Measurements from ENCODE around the gene SLC24A4.
A peak's percentile ranks its signal among the peaks of the same experiment; 100 is the strongest.

The SLC24A4 gene

GRCh38 chr14:92507174-92507768 lies 184.3 kb downstream of the SLC24A4 start:
- DNase-seq = peak; percentile 61

GRCh38 chr14:92510972-92511371 lies 188.0 kb downstream of the SLC24A4 start:
- DNase-seq = no peak

GRCh38 chr14:92511453-92512238 lies 188.7 kb downstream of the SLC24A4 start:
- no peak for DNase-seq

- DNase-seq = no peak
Observed at GRCh38 chr14:92512807-92513203, 189.8 kb downstream of the SLC24A4 start.

GRCh38 chr14:92513204-92513965 lies 190.4 kb downstream of the SLC24A4 start, which contains the start of gene RIN3:
Gene RIN3, plus strand, starts transcription at chr14:92513781. Its CDS starts 152 bp downstream, at chr14:92513933.
- DNase-seq = peak; percentile 29

GRCh38 chr14:92513966-92514843 lies 191.2 kb downstream of the SLC24A4 start:
- DNase-seq = no peak

GRCh38 chr14:92514844-92515514 lies 192.0 kb downstream of the SLC24A4 start:
- DNase-seq = no peak

- no peak for DNase-seq
Observed at GRCh38 chr14:92515546-92516343, 192.8 kb downstream of the SLC24A4 start.

GRCh38 chr14:92516344-92516965 lies 193.5 kb downstream of the SLC24A4 start:
- no peak for DNase-seq

GRCh38 chr14:92516966-92517506 lies 194.1 kb downstream of the SLC24A4 start:
- DNase-seq = no peak

GRCh38 chr14:92517761-92518160 lies 194.8 kb downstream of the SLC24A4 start:
- DNase-seq = no peak

- DNase-seq = no peak
Observed at GRCh38 chr14:92519246-92520101, 196.5 kb downstream of the SLC24A4 start.

- DNase-seq = no peak
Observed at GRCh38 chr14:92520102-92521057, 197.4 kb downstream of the SLC24A4 start.

GRCh38 chr14:92521058-92521415 lies 198.1 kb downstream of the SLC24A4 start:
- DNase-seq = no peak

- no peak for DNase-seq
Observed at GRCh38 chr14:92523752-92524151, 200.8 kb downstream of the SLC24A4 start.

GRCh38 chr14:92524602-92525185 lies 201.7 kb downstream of the SLC24A4 start:
- no peak for DNase-seq

GRCh38 chr14:92525322-92526095 lies 202.5 kb downstream of the SLC24A4 start:
- no peak for DNase-seq

Measured in NCI-H1092 treated with DMSO at 0.1 percent for 48 hours (cell line).